Activated naive CD4-positive, alpha-beta T cell treated with anti-CD3 and anti-CD28 coated beads, Interleukin-2, amount 10 ng/mL, durations not matched to agents 7 days and 5 days (primary cell): Measurements from ENCODE around the gene RIPK1.
A peak's percentile ranks its signal among the peaks of the same experiment; 100 is the strongest.
"Not testable (repeated sequence)": the region's sequence is repeated elsewhere in the genome, so short reads cannot be mapped to it uniquely, and the experiment has no call there.

Experiments used
- CTCF ChIA-PET: fragments of 350-600 bp; sonication (Branson Sonifier 250); formaldehyde crosslinking; loops from one replicate; lab custom pipeline; 2021; ENCODE audit warnings: antibody characterized with exemption; lab: Charles Lee
- DNase-seq: peaks from one replicate; pipeline ENCODE4 v3.0.0-alpha.2; 2020
- H3K27ac Mint-ChIP-seq: one replicate; pipeline ENCODE4 v1.8.0; 2021; ENCODE audit warnings: mild to moderate bottlenecking, moderate library complexity, mixed read lengths
- H3K27me3 Mint-ChIP-seq: one replicate; pipeline ENCODE4 v1.8.0; 2021; ENCODE audit warnings: mild to moderate bottlenecking, mixed read lengths
- H3K36me3 Mint-ChIP-seq: one replicate; pipeline ENCODE4 v1.8.0; 2021; ENCODE audit warnings: mixed read lengths
- H3K4me1 Mint-ChIP-seq: one replicate; pipeline ENCODE4 v1.8.0; 2021; ENCODE audit warnings: mixed read lengths
- H3K4me3 Mint-ChIP-seq: one replicate; pipeline ENCODE4 v1.8.0; 2021; ENCODE audit warnings: mild to moderate bottlenecking, moderate library complexity, mixed read lengths
- H3K9me3 Mint-ChIP-seq: one replicate; pipeline ENCODE4 v1.8.0; 2021; ENCODE audit warnings: mixed read lengths

Gene RIPK1

GRCh38 chr6:3139090-3139903, 71.0 kb downstream of the RIPK1 start:
- H3K4me1 Mint-ChIP-seq: peaks cover 8% of the 10 kb centered on the region
- DNase-seq: no peak
- H3K27me3 Mint-ChIP-seq: no peaks in the 10 kb centered on the region
- H3K36me3 Mint-ChIP-seq: peaks cover 2% of the 10 kb centered on the region
- no peak overlapping the region for H3K4me3 Mint-ChIP-seq
- H3K27ac Mint-ChIP-seq: peak overlapping the region; percentile 42
- H3K9me3 Mint-ChIP-seq: no peaks in the 10 kb centered on the region
- CTCF ChIA-PET: interaction anchor here (1.3 kb wide), 1 partner anchor 112 kb away, joined by 4 read pairs; no protein-coding TSS in a partner anchor

GRCh38 chr6:3140201-3140600, 71.9 kb downstream of the RIPK1 start:
- CTCF ChIA-PET: interaction anchor here (1.3 kb wide), 1 partner anchor 111 kb away, joined by 4 read pairs; no protein-coding TSS in a partner anchor
- H3K27ac Mint-ChIP-seq: no peak overlapping the region
- no peak overlapping the region for H3K4me3 Mint-ChIP-seq
- H3K4me1 Mint-ChIP-seq: peaks cover 11% of the 10 kb centered on the region
- H3K27me3 Mint-ChIP-seq: no peaks in the 10 kb centered on the region
- no peaks in the 10 kb centered on the region for H3K9me3 Mint-ChIP-seq
- DNase-seq: no peak
- peaks cover 5% of the 10 kb centered on the region for H3K36me3 Mint-ChIP-seq

GRCh38 chr6:3142536-3142935, 74.2 kb downstream of the RIPK1 start:
- peaks cover 7% of the 10 kb centered on the region for H3K36me3 Mint-ChIP-seq
- H3K27ac Mint-ChIP-seq: no peak overlapping the region
- H3K4me1 Mint-ChIP-seq: peaks cover 11% of the 10 kb centered on the region
- no peaks in the 10 kb centered on the region for H3K27me3 Mint-ChIP-seq
- DNase-seq: no peak
- no peak overlapping the region for H3K4me3 Mint-ChIP-seq
- CTCF ChIA-PET: interaction anchor here (1.1 kb wide), 1 partner anchor 10 kb away, joined by 3 read pairs; no protein-coding TSS in a partner anchor
- H3K9me3 Mint-ChIP-seq: no peaks in the 10 kb centered on the region

- no peaks in the 10 kb centered on the region for H3K9me3 Mint-ChIP-seq
- H3K36me3 Mint-ChIP-seq: peaks cover 6% of the 10 kb centered on the region
- H3K27ac Mint-ChIP-seq: no peak overlapping the region
- peaks cover 11% of the 10 kb centered on the region for H3K4me1 Mint-ChIP-seq
- no peak for DNase-seq
- no peaks in the 10 kb centered on the region for H3K27me3 Mint-ChIP-seq
- no peak overlapping the region for H3K4me3 Mint-ChIP-seq
- CTCF ChIA-PET: interaction anchor here (1.1 kb wide), 1 partner anchor 9 kb away, joined by 3 read pairs; no protein-coding TSS in a partner anchor
Observed at GRCh38 chr6:3143158-3143557, 74.9 kb downstream of the RIPK1 start.

GRCh38 chr6:3144571-3144970, 76.3 kb downstream of the RIPK1 start:
- peaks cover 6% of the 10 kb centered on the region for H3K36me3 Mint-ChIP-seq
- H3K27ac Mint-ChIP-seq: no peak overlapping the region
- no peak for DNase-seq
- H3K27me3 Mint-ChIP-seq: no peaks in the 10 kb centered on the region
- H3K4me3 Mint-ChIP-seq: no peak overlapping the region
- H3K4me1 Mint-ChIP-seq: peaks cover 5% of the 10 kb centered on the region
- H3K9me3 Mint-ChIP-seq: no peaks in the 10 kb centered on the region
- CTCF ChIA-PET: no interaction called here

- Mint-ChIP-seq H3K27ac (no peak overlapping the region), H3K4me3 (no peak overlapping the region), H3K36me3 (peaks cover 6% of the 10 kb centered on the region), H3K9me3 (no peaks in the 10 kb centered on the region), H3K27me3 (no peaks in the 10 kb centered on the region), H3K4me1 (peaks cover 4% of the 10 kb centered on the region)
- CTCF ChIA-PET: interaction anchor here (0.9 kb wide), 1 partner anchor 9 kb away, joined by 3 read pairs; the partner anchor contains the start of gene TUBB2A
- no peak for DNase-seq
Observed at GRCh38 chr6:3147914-3148757, 79.8 kb downstream of the RIPK1 start.

- H3K27me3 Mint-ChIP-seq: peaks cover 15% of the 10 kb centered on the region
- peaks cover 4% of the 10 kb centered on the region for H3K36me3 Mint-ChIP-seq
- H3K9me3 Mint-ChIP-seq: no peaks in the 10 kb centered on the region
- no peak overlapping the region for H3K4me3 Mint-ChIP-seq
- CTCF ChIA-PET: no interaction called here
- no peak for DNase-seq
- peaks cover 5% of the 10 kb centered on the region for H3K4me1 Mint-ChIP-seq
- H3K27ac Mint-ChIP-seq: no peak overlapping the region
Observed at GRCh38 chr6:3151691-3152090, 83.4 kb downstream of the RIPK1 start.

GRCh38 chr6:3152689-3153088, 84.4 kb downstream of the RIPK1 start:
- CTCF ChIA-PET: interaction anchor here (0.6 to 1.1 kb wide), 2 partner anchors 10 to 1716 kb away, joined by 3 read pairs; no protein-coding TSS in a partner anchor
- Mint-ChIP-seq H3K9me3 (no peaks in the 10 kb centered on the region), H3K27me3 (peaks cover 23% of the 10 kb centered on the region), H3K36me3 (no peaks in the 10 kb centered on the region), H3K27ac (no peak overlapping the region), H3K4me1 (peaks cover 8% of the 10 kb centered on the region), H3K4me3 (no peak overlapping the region)
- DNase-seq: no peak

GRCh38 chr6:3155416-3155815, 87.1 kb downstream of the RIPK1 start:
- H3K4me1 Mint-ChIP-seq: peaks cover 19% of the 10 kb centered on the region
- DNase-seq, H3K9me3 Mint-ChIP-seq, H3K36me3 Mint-ChIP-seq, CTCF ChIA-PET, H3K27ac Mint-ChIP-seq, H3K4me3 Mint-ChIP-seq: not testable (repeated sequence)
- H3K27me3 Mint-ChIP-seq: peaks cover 49% of the 10 kb centered on the region

GRCh38 chr6:3156184-3157130, 88.2 kb downstream of the RIPK1 start:
- H3K9me3 Mint-ChIP-seq, H3K36me3 Mint-ChIP-seq: not testable (repeated sequence)
- DNase-seq: peak; percentile 44
- CTCF ChIA-PET: interaction anchor here (0.6 to 1.0 kb wide), 4 partner anchors 8 to 104 kb away, joined by 3 to 7 read pairs (median 3); no protein-coding TSS in a partner anchor
- Mint-ChIP-seq H3K27me3 (peaks cover 59% of the 10 kb centered on the region), H3K4me1 (peaks cover 25% of the 10 kb centered on the region), H3K4me3 (peak overlapping the region; percentile 81), H3K27ac (peak overlapping the region; percentile 84)

- CTCF ChIA-PET: interaction anchor here (0.6 to 1.0 kb wide), 4 partner anchors 9 to 104 kb away, joined by 3 to 7 read pairs (median 3); no protein-coding TSS in a partner anchor
- Mint-ChIP-seq H3K36me3 (peaks cover 4% of the 10 kb centered on the region), H3K27ac (peak within 1 kb of the TSS; percentile 84), H3K27me3 (peaks cover 66% of the 10 kb centered on the region), H3K9me3 (peaks cover 3% of the 10 kb centered on the region), H3K4me1 (peaks cover 25% of the 10 kb centered on the region), H3K4me3 (peak within 1 kb of the TSS; percentile 81)
- peak; percentile 86 for DNase-seq
Observed at GRCh38 chr6:3157131-3157933, 89.0 kb downstream of the RIPK1 start, which contains the start of gene TUBB2A. TSS of gene TUBB2A (minus strand) at chr6:3157544. CDS start at chr6:3157463, 81 bp downstream.
